ENCODE data around the gene BRCC3.

DNA sequence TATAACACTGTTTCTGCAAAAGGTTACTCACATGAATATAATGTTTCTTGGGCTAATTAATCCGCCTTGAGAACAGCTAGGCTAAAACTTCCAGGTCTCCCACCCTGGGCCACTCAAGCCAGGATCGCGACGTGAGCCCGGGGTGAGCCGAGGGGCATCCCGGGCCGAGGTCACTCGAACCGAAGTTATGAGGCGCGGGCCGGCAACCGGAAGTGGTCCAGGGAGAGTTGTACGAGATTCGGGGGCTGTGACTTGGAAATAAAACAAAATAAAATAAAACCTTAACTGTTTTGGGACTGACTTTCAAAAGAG is 689 bp upstream of the BRCC3 start:
- TF ChIP-seq, protein P1, sequence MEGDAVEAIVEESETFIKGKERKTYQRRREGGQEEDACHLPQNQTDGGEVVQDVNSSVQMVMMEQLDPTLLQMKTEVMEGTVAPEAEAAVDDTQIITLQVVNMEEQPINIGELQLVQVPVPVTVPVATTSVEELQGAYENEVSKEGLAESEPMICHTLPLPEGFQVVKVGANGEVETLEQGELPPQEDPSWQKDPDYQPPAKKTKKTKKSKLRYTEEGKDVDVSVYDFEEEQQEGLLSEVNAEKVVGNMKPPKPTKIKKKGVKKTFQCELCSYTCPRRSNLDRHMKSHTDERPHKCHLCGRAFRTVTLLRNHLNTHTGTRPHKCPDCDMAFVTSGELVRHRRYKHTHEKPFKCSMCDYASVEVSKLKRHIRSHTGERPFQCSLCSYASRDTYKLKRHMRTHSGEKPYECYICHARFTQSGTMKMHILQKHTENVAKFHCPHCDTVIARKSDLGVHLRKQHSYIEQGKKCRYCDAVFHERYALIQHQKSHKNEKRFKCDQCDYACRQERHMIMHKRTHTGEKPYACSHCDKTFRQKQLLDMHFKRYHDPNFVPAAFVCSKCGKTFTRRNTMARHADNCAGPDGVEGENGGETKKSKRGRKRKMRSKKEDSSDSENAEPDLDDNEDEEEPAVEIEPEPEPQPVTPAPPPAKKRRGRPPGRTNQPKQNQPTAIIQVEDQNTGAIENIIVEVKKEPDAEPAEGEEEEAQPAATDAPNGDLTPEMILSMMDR (IDR thresholded peaks at IDR 0.05): no peak
- no peak for TF ChIP-seq POLR2AphosphoS5 (IDR thresholded peaks at IDR 0.05; ENCODE audit: insufficient read depth in 1 of 2, low read depth in 1 of 2)
